ENCODE measurements around the gene DCDC1. TPM values are rescaled to one million over a fixed set of nuclear protein-coding genes. Genes with fewer than 3 reads are reported as not detected.
A peak's percentile ranks its signal among the peaks of the same experiment; 100 is the strongest.

Gene DCDC1
- total RNA-seq, 1 donor = 0.18 TPM

GRCh38 chr11:31199378-31199777, 170.2 kb downstream of the DCDC1 start:
- no peak overlapping the region for H3K4me3 ChIP-seq (ENCODE audit: low read depth, low read length)
- no peak for DNase-seq (ENCODE audit: low read depth)
- no peak for TF ChIP-seq CTCF (IDR thresholded peaks at IDR 0.05; ENCODE audit: insufficient read depth, low read length)

- no peak for DNase-seq (ENCODE audit: low read depth)
- no peak overlapping the region for H3K4me3 ChIP-seq (ENCODE audit: low read depth, low read length)
- TF ChIP-seq CTCF (IDR thresholded peaks at IDR 0.05; ENCODE audit: insufficient read depth, low read length) = no peak
Measured at GRCh38 chr11:31173926-31174680, 195.4 kb downstream of the DCDC1 start.

GRCh38 chr11:31160504-31161422, 208.8 kb downstream of the DCDC1 start:
- no peak overlapping the region for H3K4me3 ChIP-seq (ENCODE audit: low read depth, low read length)
- DNase-seq (ENCODE audit: low read depth) = no peak
- TF ChIP-seq CTCF (IDR thresholded peaks at IDR 0.05; ENCODE audit: insufficient read depth, low read length) = peak; percentile 56

- H3K4me3 ChIP-seq (ENCODE audit: low read depth, low read length) = no peak overlapping the region
- no peak for TF ChIP-seq CTCF (IDR thresholded peaks at IDR 0.05; ENCODE audit: insufficient read depth, low read length)
- no peak for DNase-seq (ENCODE audit: low read depth)
Measured at GRCh38 chr11:31150841-31151240, 218.7 kb downstream of the DCDC1 start.

- no peak for DNase-seq (ENCODE audit: low read depth)
- H3K4me3 ChIP-seq (ENCODE audit: low read depth, low read length) = no peak overlapping the region
- TF ChIP-seq CTCF (IDR thresholded peaks at IDR 0.05; ENCODE audit: insufficient read depth, low read length) = no peak
Measured at GRCh38 chr11:31150011-31150410, 219.5 kb downstream of the DCDC1 start.

- no peak overlapping the region for H3K4me3 ChIP-seq (ENCODE audit: low read depth, low read length)
- no peak for TF ChIP-seq CTCF (IDR thresholded peaks at IDR 0.05; ENCODE audit: insufficient read depth, low read length)
- no peak for DNase-seq (ENCODE audit: low read depth)
Measured at GRCh38 chr11:31141789-31142188, 227.8 kb downstream of the DCDC1 start.
